Right ventricle myocardium inferior (tissue), 1 donor: Measurements from ENCODE around the gene FBLN1. TPM values are rescaled to one million over a fixed set of nuclear protein-coding genes. Genes with fewer than 3 reads are reported as not detected.
A peak's percentile ranks its signal among the peaks of the same experiment; 100 is the strongest.
"Not testable (repeated sequence)": the region's sequence is repeated elsewhere in the genome, so short reads cannot be mapped to it uniquely, and the experiment has no call there.

ENCODE experiments used
- ATAC-seq: fragments of 200-7000 bp; cut with Tn5 transposase; one replicate; pipeline ENCODE4 v1.9.1; 2020; ENCODE audit warnings: mild to moderate bottlenecking, moderate library complexity
- DNase-seq: peaks from one replicate; pipeline ENCODE4 v3.0.0; 2021; ENCODE audit errors: missing footprints
- intact Hi-C: fragments of 100-400 bp; cut with DNase I; formaldehyde crosslinking; loops from one replicate; pipeline ENCODE4 v1.11.0; 2022
- total RNA-seq: library from RNA; stranded (reverse); fragmentation: NEBNext Ultra II Directional; extraction: Animal tissue kit (Norgen Biotek cat#: 25700); gene quantifications from one replicate; pipeline ENCODE4 v1.2.1, GENCODE V29; 2021
- donor health status: DM: no; HTN: yes; CAD: no; lungs with severe emphysema.

FBLN1 gene
- total RNA-seq, 1 donor from 2014 or later, result 113 TPM

DNA sequence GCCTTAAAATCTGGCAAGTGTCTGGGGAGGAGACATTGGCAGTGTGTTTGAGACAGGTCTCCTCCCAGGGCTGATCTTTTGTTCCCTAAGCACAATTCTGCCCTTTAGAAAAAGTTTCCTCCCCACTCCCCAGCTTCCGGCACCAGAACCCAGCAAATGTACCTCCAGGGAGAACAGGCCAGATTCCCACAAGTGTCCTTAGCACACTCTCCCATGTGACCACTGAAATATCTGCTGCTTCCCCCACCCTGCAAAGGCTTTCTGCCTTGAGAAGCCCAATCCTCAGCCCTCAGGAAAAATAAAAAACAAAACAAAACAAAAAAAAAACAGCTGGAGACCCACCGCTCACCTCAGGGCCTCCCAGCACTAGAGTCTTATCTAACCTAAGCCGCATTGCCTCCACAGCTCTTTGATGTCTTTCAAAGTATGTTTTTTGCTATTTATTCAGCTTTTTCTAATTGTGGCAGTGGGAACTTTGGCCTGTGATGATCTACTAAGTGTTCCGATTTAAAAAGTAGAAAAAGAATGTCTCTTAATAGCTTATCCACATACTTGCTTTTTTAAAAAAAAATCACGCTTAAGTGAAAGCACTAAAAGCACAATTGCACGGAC, 29.0 kb upstream of the FBLN1 start:
- intact Hi-C loops, result loop anchor here (2.0 kb wide), 1 partner anchor 23 kb away; no protein-coding TSS in a partner anchor
- ATAC-seq (peak; percentile 30), DNase-seq (no peak)

DNA sequence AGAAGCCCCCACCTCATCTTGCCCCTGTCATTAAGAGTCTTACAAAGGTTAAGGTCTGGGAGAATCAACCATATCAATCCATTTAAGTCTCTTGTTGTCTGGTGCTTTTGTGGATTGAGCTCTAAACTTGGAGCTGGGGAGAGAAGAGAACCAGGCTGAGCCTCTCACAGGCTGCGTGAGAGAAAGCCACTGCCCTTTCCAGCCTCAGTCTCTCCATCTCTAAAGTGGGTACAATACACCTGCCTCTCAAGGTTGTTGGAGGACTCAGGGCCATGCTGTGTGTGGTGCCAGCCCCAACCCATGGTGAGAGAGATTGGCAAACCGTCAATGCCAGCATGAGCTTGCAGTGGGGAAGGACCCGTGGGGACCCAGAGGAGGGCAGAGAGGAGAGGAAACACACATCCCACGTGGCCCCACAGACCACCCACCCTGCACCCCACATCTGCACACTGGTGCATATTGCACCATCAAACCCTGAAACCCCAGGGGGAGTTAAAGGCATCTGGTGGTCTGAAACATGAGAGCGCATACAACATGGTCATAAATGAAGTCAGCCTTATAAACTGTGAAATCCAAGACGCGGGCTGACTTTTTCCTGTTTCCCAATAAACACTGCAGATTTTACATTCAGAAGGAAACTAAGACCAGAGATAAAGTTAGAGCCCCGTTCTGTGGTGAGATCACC, 27.5 kb upstream of the FBLN1 start:
- ATAC-seq (no peak), DNase-seq (no peak)
- intact Hi-C loops, result loop anchor here (2.0 kb wide), 1 partner anchor 22 kb away; no protein-coding TSS in a partner anchor

DNA sequence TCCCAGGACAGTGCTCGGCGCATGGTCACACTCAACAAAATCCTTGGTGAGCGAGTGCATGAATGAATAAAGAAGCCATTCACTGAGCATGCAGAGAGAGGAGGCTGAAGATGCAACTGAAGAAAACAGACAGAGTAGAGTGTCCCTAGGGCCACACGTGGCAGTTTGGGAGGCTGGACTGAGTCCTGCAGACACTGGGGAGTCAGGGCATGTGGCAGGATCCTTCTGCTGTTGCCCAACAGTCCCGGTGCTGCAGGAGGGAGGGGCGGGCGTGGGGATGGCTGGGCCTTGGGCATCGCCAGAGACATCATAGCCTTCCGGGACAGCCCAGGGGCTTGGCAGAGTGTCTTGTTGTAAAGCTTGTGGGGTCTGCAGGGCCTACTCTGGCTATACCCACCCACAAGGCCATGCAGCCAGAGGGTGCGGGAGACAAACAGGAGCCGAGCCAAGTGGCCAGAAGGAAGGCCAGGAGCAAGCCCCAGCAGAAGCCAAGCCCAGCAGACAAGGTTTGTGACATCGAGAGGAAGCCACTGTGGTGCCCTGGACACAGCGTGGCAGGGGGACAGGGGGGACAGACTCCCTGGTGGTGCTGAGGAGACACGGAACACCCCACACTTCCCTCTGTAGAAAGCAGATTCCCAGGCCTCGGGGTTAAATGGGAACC, 26.7 kb upstream of the FBLN1 start:
- ATAC-seq (peak; percentile 63), DNase-seq (no peak)
- intact Hi-C loops, result loop anchor here (2.0 kb wide), 1 partner anchor 21 kb away; no protein-coding TSS in a partner anchor

DNA sequence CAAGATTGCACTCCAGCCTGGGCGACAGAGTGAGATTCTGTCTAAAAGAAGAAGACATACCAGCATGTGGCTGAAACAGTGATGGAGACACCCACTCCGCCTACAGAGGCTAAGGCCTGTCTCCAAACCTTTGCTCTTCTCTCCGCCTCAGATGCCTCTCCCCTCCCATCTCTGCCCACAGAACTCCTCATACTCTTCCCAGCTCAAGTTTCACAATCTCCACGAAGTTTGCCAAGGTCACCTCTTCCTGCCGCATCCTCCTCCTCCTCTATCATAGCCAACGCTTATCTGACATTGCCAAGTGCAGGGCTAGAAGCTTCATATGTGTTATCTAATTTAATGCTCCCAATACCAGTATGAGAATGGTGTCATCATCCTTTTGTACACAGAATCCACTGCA, 25.9 kb upstream of the FBLN1 start:
- DNase-seq (no peak), ATAC-seq (no peak)
- intact Hi-C loops, result no loop called here

DNA sequence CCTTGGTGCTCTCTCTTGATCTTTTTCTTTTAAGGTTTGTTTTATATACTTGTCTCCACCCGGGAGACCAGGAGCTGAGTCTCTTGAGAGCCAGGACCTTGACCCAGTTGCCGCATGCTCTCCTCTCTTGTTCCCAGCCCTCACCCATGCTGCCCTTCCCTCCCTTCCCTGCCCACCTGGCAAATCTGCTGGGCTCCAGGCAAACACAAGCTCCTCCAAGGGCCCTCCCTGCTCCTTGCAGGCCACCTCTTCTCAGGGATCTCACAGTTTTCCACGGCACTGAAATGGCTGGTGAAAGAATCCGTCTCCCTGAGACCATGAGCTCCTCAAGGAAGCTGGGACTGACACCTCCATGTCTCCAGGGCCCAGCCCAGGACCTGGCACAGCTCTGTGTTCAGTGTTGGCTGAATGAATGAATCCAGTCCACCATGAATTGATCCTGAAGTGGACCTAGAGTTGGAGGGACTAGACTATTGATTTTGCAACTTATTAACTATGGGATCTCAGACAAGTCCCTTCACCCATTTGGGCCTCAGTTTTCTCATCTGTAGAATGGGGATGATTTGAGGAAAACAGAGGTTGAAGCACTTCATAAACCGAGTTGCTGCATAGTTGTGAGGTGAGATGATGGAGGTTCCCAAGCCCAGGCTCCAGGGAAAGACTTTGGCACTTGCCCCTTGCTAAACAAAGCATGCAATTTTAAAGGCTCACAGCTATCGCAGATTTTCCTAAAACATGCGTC, 25.1 kb upstream of the FBLN1 start:
- no peak for DNase-seq
- intact Hi-C loops, result no loop called here
- ATAC-seq, result no peak

DNA sequence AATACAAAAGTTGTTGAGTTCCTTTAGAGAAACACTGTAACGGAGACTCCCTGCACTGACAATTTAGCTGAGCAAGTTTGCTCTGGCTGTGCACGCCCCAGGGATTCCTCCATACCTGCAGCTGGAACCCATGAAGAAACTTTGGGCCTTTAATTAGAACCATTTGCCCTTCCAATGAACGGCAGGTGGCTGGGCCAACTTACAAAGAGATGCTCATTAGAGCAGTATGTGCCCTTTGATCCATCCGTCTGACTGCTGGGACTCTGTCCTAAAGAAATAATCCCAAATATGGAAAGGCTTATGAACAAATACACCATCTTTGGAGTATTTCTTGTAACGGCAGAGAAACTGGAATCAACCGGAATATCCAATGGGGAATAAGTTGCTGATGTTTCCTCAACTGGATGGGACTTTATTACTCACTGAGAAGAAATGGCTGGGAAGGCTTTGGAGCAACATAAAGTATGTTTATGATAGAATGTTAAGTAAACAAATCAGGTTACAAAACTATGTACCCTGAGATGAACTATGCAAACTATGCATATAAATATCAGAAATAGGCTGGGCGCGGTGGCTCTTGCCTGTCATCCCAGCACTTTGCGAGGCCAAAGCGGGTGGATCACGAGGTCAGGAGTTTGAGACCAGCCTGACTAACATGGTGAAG, 24.4 kb upstream of the FBLN1 start:
- intact Hi-C loops, result no loop called here
- DNase-seq, result no peak
- ATAC-seq, result peak; percentile 26

DNA sequence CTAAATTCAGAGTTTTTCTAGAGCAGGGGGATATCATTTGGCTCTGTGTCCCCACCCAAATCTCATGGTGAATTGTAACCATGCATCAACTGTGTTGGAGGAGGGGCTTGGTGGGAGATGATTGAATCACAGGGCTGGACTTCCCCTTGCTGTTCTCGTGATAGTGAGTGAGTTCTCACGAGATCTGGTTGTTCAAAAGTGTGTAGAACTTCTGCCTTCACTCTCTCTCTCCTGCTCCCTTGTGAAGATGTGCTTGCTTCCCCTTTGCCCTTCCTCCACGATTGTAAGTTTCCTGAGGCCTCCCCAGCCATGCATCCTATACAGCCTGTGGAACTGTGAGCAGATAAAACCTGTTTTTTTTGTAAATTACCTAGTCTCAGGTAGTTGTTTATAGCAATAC, 22.0 kb upstream of the FBLN1 start:
- ATAC-seq, result no peak
- intact Hi-C loops, result no loop called here
- DNase-seq, result no peak

DNA sequence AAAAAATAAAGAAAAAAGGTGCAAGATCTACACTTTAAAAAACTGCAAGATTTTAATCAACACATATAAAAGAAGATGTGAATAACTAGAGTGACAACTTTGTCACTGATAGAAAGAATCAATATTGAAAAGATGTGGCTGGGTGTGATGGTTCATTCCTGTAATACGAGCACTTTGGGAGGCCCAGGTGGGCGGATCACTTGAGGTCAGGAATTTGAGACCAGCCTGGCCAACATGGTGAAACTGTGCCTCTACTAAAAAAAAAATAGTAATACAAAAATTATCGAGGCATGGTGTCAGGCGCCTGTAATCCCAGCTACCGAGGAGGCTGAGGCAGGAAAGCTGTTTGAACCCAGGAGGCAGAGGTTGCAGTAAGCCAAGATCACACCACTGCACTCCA, 21.0 kb upstream of the FBLN1 start:
- DNase-seq (no peak), ATAC-seq (no peak)
- intact Hi-C loops, result no loop called here

DNA sequence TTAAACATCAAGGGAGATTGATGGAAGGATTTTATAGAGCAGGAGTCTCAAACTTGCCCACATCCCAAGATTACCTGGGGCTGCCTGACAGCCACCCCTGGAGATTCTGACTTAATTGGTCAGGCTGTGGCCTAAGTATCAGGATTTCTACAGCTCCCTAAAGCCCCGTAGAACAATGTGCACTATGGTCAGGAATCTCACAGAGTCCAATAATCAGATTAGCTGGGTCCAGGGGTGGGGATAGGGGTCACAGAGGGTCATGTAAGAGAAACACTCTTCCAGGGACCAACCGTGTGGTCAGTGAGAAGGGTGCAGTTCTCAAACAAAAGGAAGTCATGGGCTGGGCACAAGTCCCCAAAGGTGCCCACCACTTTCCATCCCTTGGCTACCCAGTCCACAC, 20.5 kb upstream of the FBLN1 start:
- ATAC-seq (no peak), DNase-seq (no peak)
- intact Hi-C loops, result no loop called here

DNA sequence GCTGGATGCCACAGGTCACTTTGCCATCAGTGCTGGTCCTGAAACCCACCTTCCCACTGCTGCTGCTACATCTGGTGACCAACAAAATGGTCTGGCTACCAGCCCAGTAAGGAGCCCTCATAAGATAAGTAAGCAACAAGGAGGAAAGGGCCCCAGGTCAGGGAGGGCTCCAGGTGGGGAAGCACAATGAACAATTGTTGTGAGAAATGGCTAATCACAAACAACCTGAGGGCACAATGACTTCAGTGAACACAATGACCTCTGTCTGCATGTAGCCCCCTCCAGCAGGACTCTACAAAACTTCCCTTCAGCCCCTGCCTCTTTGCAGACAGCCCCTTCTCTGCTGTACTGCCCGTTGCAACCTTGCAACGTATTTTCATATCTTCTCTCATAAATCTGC, 19.4 kb upstream of the FBLN1 start:
- DNase-seq, result no peak
- intact Hi-C loops, result no loop called here
- no peak for ATAC-seq

DNA sequence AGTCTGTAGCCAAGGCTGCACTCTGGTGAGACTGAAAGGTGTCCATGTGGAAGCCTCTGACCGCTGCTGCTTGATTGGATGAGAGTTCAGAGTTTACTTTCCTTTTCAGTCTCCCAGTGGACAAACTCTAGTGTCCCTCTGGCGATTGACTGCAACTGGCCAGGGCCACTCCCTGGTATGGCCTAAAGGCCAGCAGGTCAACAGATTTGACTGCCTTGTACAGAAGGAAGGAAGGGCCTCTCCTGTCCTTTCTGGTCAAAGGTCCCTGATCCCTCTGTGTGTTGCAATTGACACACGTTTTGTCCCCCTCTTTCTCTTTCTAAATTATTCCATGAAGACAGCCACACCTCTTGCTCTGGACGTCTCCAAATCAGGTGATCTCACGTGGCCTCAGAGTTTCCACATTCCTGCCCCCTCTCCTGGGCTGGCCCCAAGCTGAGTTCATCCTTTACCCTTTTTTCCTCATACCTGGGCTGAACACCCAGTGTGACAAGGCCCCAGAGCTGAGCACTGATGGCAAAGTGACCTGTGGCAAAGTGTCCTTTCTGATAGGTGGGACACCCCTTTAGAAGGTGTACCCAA, 18.7 kb upstream of the FBLN1 start:
- no peak for ATAC-seq
- no peak for DNase-seq

DNA sequence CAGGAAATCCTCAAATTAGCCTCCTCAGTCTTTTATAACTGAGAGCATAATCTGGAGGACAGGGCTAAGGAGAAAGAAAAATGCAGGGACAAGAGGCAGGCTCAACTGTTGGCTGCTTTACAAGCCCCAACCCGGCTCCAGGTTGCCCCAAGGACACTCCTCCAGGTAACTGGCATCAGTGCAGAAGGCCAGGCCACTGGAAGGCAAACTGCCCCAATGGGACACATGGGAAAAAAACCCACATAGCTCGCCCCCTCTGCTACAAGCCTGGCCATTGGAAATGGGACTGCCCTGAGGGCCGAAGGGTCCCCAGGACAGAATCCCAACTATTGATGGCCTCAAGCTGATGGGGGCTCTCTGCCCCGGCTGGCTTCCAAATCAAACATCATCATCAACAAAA, 17.9 kb upstream of the FBLN1 start:
- DNase-seq (no peak), ATAC-seq (no peak)
- intact Hi-C loops, result no loop called here

More for the DNA sequence above, 18.7 kb upstream of the FBLN1 start:
- intact Hi-C loops, result no loop called here

DNA sequence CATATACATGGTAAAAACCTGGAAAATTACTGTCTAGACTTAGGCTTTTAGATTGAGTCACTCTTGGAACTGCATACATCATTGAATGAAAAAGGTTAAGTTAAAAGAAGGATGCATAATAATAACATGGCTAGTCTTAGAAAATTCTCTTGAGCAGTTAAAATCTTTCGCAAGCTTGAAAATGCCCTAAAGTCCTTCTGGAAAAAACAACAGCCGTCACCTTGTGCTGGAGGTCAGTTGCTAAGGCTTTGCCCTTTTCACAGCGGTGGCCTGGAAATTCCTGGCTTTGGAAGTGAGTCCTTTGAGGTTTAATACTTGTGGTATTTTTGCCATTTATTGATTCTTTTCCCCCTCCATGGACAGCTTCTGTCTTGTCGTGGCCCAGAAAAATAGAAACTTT, 17.4 kb upstream of the FBLN1 start:
- ATAC-seq, result no peak
- DNase-seq, result no peak
- intact Hi-C loops, result no loop called here

DNA sequence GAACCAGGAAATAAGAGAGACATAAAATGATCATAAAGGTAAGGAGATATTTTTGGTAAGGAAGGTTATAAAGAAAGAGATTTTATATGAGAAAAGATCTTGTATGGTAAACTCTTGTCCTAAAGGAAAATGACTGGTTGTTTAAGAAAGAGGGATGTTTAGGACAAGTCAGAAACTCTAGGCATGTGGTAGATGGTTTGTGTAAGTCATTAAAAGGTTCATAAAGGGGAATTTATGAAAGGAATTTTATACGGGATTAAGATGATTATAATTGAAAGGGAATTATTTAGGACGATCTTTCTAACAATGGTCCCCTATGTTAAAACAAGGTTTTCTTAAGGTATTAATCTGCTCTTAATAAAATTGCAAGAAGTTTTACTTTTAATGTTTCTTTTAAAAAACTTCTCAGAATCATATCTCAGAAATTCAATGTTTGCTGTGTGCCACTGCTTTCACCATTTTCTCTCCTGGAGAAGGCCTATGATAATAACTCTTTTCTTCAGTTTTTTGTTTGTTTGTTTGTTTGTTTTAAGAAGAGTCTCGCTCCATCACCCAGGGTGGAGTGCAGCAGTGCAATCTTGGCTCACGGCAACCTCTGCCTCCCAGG, 13.8 kb upstream of the FBLN1 start:
- ATAC-seq, result no peak
- no peak for DNase-seq
- intact Hi-C loops, result no loop called here

DNA sequence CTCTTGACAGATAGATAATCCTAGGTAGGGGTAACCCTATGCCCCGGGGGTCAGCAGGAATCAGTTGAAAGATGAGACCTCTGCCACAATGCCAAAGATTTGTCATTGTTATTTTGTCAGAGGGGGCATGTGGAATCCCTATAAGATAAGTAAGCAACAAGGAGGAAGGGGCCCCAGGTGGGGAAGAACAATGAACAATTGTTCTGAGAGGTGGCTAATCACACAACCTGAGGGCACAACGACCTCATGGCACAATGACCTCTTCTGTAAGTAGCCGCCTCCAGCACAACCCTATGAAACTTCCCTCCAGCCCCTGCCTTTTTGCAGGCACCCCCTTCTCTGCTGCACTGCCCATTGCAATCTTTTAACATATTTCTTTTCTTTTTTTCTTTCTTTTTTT, 11.8 kb upstream of the FBLN1 start:
- no peak for ATAC-seq
- intact Hi-C loops, result no loop called here

DNA sequence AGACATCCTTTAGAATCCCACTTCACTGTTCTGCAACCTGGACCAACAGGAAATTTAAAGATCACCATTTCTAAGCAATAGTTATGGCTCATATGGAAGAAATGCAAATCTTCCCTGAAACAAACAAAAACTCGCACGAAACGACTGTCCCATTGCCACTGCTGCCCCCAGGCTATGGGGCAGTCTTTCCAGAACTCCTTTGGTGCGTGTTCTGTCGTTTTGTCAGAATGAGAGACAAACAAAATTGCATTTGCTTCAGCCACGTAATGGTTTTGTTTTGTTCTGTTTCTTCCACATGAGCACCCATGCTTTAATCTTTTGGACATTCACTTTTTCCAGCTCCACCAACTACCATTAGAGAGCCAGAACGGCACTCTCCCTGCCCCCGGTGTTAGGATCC, 10.8 kb upstream of the FBLN1 start:
- intact Hi-C loops, result no loop called here
- no peak for DNase-seq
- no peak for ATAC-seq

More for the DNA sequence above, 11.8 kb upstream of the FBLN1 start:
- DNase-seq, result no peak

DNA sequence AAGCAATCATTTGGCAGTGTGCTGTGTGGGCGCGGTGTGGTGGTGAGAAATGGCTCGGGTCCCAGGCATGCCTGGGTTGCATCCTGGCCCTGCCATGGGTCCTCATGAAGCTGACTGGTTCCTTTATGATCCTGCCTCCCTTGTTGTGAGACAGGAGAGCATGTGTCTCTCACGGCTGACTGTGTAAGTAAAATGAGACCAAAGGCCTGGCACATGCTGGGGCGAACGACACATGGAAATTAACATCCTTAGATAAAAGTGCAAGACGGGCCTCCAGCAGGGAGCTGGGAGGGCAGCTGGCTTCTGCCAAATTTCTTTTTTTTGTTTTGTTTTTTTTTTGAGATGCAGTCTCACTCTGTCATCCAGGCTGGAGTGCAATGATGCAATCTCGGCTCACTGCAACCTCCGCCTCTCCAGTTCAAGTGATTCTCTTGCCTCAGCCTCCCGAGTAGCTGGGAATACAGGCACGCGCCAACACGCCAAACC, 9.4 kb upstream of the FBLN1 start:
- DNase-seq (no peak), ATAC-seq (peak; percentile 60)
- intact Hi-C loops, result no loop called here

DNA sequence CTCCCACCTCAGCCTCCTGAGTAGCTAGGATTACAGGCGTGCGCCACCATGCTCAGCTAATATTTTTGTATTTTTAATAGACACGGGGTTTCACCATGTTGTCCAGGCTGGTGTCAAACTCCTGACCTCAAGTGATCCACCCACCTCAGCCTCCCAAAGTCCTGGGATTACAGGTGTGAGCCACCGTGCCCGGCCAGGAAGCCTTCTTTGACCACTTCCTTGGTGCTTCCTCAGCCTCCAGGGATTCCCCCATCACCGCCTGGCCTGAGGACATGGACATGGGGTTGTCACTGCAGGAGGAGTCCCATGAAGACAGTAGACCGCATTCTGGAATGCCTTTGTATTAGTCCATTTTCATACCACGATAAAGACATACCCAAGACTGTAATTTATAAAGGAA, 8.4 kb upstream of the FBLN1 start:
- intact Hi-C loops, ATAC-seq: not testable (repeated sequence)

More for the DNA sequence above, 8.4 kb upstream of the FBLN1 start:
- DNase-seq, result not testable (repeated sequence)
